HG03175 (cell line): ENCODE results near the gene CALML6.

Source experiments
- ATAC-seq: cut with Tn5 transposase; IDR thresholded peaks from one replicate; pipeline ENCODE4 v1.9.1; 2021; ENCODE audit warnings: mild to moderate bottlenecking, moderate library complexity; ENCODE audit not compliant: unreplicated experiment

The CALML6 gene

GRCh38 chr1:1892079-1892762 is 22.8 kb upstream of the CALML6 start:
- ATAC-seq = no peak

GRCh38 chr1:1892763-1893120 is 22.3 kb upstream of the CALML6 start:
- ATAC-seq = no peak

GRCh38 chr1:1893291-1893985 is 21.6 kb upstream of the CALML6 start:
- no peak for ATAC-seq

- ATAC-seq = no peak
These were observed 21.1 kb upstream of the CALML6 start for GRCh38 chr1:1893997-1894353.

- ATAC-seq = no peak
These were observed 20.6 kb upstream of the CALML6 start for GRCh38 chr1:1894354-1895059.

GRCh38 chr1:1895060-1895418 is 20.0 kb upstream of the CALML6 start:
- no peak for ATAC-seq

- no peak for ATAC-seq
These were observed 19.4 kb upstream of the CALML6 start for GRCh38 chr1:1895456-1896336.

- ATAC-seq = no peak
These were observed 16.7 kb upstream of the CALML6 start for GRCh38 chr1:1898246-1898933.

GRCh38 chr1:1899266-1899966 is 15.6 kb upstream of the CALML6 start:
- ATAC-seq = no peak

GRCh38 chr1:1899967-1900327 is 15.1 kb upstream of the CALML6 start:
- ATAC-seq = no peak

GRCh38 chr1:1900883-1901640 is 14.0 kb upstream of the CALML6 start:
- no peak for ATAC-seq

GRCh38 chr1:1901641-1902294 is 13.3 kb upstream of the CALML6 start:
- ATAC-seq = no peak

GRCh38 chr1:1903224-1903623 is 11.8 kb upstream of the CALML6 start:
- no peak for ATAC-seq

- no peak for ATAC-seq
These were observed 8.6 kb upstream of the CALML6 start for GRCh38 chr1:1906185-1907097.

GRCh38 chr1:1907098-1907736 is 7.8 kb upstream of the CALML6 start:
- no peak for ATAC-seq

GRCh38 chr1:1908506-1908791 is 6.6 kb upstream of the CALML6 start:
- peak; percentile 27 for ATAC-seq

- ATAC-seq = no peak
These were observed 5.0 kb upstream of the CALML6 start for GRCh38 chr1:1910033-1910465.
